ENCODE measurements around the gene NFKBIL1.

DNA sequence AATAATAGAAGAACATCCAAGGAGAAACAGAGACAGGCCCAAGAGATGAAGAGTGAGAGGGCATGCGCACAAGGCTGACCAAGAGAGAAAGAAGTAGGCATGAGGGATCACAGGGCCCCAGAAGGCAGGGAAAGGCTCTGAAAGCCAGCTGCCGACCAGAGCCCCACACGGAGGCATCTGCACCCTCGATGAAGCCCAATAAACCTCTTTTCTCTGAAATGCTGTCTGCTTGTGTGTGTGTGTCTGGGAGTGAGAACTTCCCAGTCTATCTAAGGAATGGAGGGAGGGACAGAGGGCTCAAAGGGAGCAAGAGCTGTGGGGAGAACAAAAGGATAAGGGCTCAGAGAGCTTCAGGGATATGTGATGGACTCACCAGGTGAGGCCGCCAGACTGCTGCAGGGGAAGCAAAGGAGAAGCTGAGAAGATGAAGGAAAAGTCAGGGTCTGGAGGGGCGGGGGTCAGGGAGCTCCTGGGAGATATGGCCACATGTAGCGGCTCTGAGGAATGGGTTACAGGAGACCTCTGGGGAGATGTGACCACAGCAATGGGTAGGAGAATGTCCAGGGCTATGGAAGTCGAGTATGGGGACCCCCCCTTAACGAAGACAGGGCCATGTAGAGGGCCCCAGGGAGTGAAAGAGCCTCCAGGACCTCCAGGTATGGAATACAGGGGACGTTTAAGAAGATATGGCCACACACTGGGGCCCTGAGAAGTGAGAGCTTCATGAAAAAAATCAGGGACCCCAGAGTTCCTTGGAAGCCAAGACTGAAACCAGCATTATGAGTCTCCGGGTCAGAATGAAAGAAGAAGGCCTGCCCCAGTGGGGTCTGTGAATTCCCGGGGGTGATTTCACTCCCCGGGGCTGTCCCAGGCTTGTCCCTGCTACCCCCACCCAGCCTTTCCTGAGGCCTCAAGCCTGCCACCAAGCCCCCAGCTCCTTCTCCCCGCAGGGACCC is 27.0 kb downstream of the NFKBIL1 start:
- TF ChIP-seq CTCF (IDR thresholded peaks at IDR 0.05) (no peak), POLR2A (IDR thresholded peaks at IDR 0.05) (no peak)

Measured in adrenal gland (tissue), 5 donors.